ENCODE results near the gene MGAT4C.

MGAT4C gene

GRCh38 chr12:86006727-86007126, 249.5 kb downstream of the MGAT4C start:
- no peak for TF ChIP-seq CTCF (IDR thresholded peaks at IDR 0.05; ENCODE audit: insufficient read depth, low read depth, low read length, missing control alignments)
- no peak for DNase-seq (ENCODE audit: low read depth)

GRCh38 chr12:85998074-85998473, 258.1 kb downstream of the MGAT4C start:
- TF ChIP-seq CTCF (IDR thresholded peaks at IDR 0.05; ENCODE audit: insufficient read depth, low read depth, low read length, missing control alignments) = no peak
- no peak for DNase-seq (ENCODE audit: low read depth)
- H3K4me3 ChIP-seq (ENCODE audit: low read depth, low read length) = no peak overlapping the region

More at GRCh38 chr12:86006727-86007126, 249.5 kb downstream of the MGAT4C start:
- no peak overlapping the region for H3K4me3 ChIP-seq (ENCODE audit: low read depth, low read length)

GRCh38 chr12:85996280-85996679, 259.9 kb downstream of the MGAT4C start:
- H3K4me3 ChIP-seq (ENCODE audit: low read depth, low read length) = no peak overlapping the region
- DNase-seq (ENCODE audit: low read depth) = no peak
- TF ChIP-seq CTCF (IDR thresholded peaks at IDR 0.05; ENCODE audit: insufficient read depth, low read depth, low read length, missing control alignments) = no peak

GRCh38 chr12:85993746-85994145, 262.4 kb downstream of the MGAT4C start:
- no peak for TF ChIP-seq CTCF (IDR thresholded peaks at IDR 0.05; ENCODE audit: insufficient read depth, low read depth, low read length, missing control alignments)
- no peak overlapping the region for H3K4me3 ChIP-seq (ENCODE audit: low read depth, low read length)
- no peak for DNase-seq (ENCODE audit: low read depth)

- no peak overlapping the region for H3K4me3 ChIP-seq (ENCODE audit: low read depth, low read length)
- TF ChIP-seq CTCF (IDR thresholded peaks at IDR 0.05; ENCODE audit: insufficient read depth, low read depth, low read length, missing control alignments) = no peak
- no peak for DNase-seq (ENCODE audit: low read depth)
Measured at GRCh38 chr12:85985996-85986395, 270.2 kb downstream of the MGAT4C start.

DNA sequence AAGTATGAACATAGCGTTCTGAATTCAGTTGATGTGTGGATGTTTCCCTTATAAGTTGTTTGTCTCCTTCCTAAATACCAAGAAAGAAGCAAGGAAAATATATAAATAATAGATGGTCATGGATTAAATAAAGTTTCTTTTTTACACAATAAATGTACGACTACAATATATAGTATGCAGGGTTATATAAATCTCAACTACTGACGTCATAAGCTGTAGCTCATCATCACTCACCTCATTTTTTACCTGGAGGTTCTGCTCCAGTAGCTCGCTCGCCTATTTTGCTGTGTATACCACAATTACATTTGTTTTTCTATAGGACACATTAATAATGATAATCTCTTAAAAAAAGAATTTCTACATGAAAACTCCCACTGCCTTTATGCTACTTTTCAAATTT, 272.6 kb downstream of the MGAT4C start:
- no peak for TF ChIP-seq CTCF (IDR thresholded peaks at IDR 0.05; ENCODE audit: insufficient read depth, low read depth, low read length, missing control alignments)
- DNase-seq (ENCODE audit: low read depth) = no peak
- H3K4me3 ChIP-seq (ENCODE audit: low read depth, low read length) = no peak overlapping the region

GRCh38 chr12:85979641-85980040, 276.6 kb downstream of the MGAT4C start:
- TF ChIP-seq CTCF (IDR thresholded peaks at IDR 0.05; ENCODE audit: insufficient read depth, low read depth, low read length, missing control alignments) = no peak
- no peak for DNase-seq (ENCODE audit: low read depth)
- H3K4me3 ChIP-seq (ENCODE audit: low read depth, low read length) = no peak overlapping the region

Measured in GM12865 (cell line).